H1 (cell line): Measurements from ENCODE around the gene TMTC4. TPM values are rescaled to one million over a fixed set of nuclear protein-coding genes. Genes with fewer than 3 reads are reported as not detected.

Experiments used
- CTCF ChIA-PET: fragments of 300-600 bp; sonication (Branson Sonifier 250); formaldehyde crosslinking; loops from one replicate; lab custom pipeline; 2021; ENCODE audit not compliant: partially characterized antibody; lab: Charles Lee
- POLR2A ChIA-PET: fragments of 300-600 bp; sonication (Branson Sonifier 250); formaldehyde crosslinking; loops from one replicate; lab custom pipeline; 2021; ENCODE audit warnings: inconsistent platforms; ENCODE audit not compliant: partially characterized antibody; lab: Charles Lee
- DNase-seq, 2 experiments: peaks; one replicate each; pipeline versions ENCODE4 v3.0.0 to v3.0.0-alpha.2; 2010 to 2022; ENCODE audit warnings: low spot score in 2 of 2, low read depth in 1 of 2, mixed read lengths in 1 of 2
- FAIRE-seq: peaks from 2 replicates; lab custom pipeline; 2011; peaks lifted over from hg19 to GRCh38; lab: Jason Lieb, UNC
- H2AFZ ChIP-seq: 2 replicates; pipeline ENCODE4 v1.8.1; 2012; ENCODE audit warnings: low read length, inconsistent platforms
- H2AK5ac ChIP-seq: 2 replicates; pipeline ENCODE4 v1.6.1; 2013; ENCODE audit warnings: low read depth, low read length
- H2BK120ac ChIP-seq: replicated peaks from 2 replicates; pipeline ENCODE3; 2013; ENCODE audit warnings: low read depth, low read length, inconsistent platforms
- H2BK12ac ChIP-seq: 2 replicates; pipeline ENCODE4 v1.6.1; 2013; ENCODE audit warnings: low read depth, low read length
- H2BK15ac ChIP-seq: 2 replicates; pipeline ENCODE4 v1.6.1; 2013; ENCODE audit warnings: low read length
- H2BK20ac ChIP-seq: 2 replicates; pipeline ENCODE4 v1.6.1; 2013; ENCODE audit warnings: low read length
- H2BK5ac ChIP-seq: 2 replicates; pipeline ENCODE4 v1.6.1; 2013; ENCODE audit warnings: low read depth, low read length
- H3K14ac ChIP-seq: 2 replicates; pipeline ENCODE4 v1.6.1; 2013; ENCODE audit warnings: inconsistent platforms; ENCODE audit not compliant: insufficient read length
- H3K18ac ChIP-seq: 2 replicates; pipeline ENCODE4 v1.6.1; 2013; ENCODE audit warnings: low read length; ENCODE audit errors: extremely low read depth
- H3K23ac ChIP-seq: 2 replicates; pipeline ENCODE4 v1.6.1; 2013; ENCODE audit warnings: inconsistent platforms; ENCODE audit not compliant: insufficient read length
- H3K23me2 ChIP-seq: 2 replicates; pipeline ENCODE4 v1.6.1; 2013; ENCODE audit warnings: low read depth, low read length
- H3K27ac ChIP-seq: 2 replicates; pipeline ENCODE4 v1.6.1; 2011; ENCODE audit warnings: low read depth, low read length, inconsistent platforms
- H3K27me3 ChIP-seq, 4 experiments: replicated peaks in 1 of 4; 1 replicate in 1 of 4; 2 replicates in 3 of 4; pipeline versions ENCODE4 v1.6.1 to v1.8.1; 2011 to 2013; ENCODE audit warnings: low read length in 3 of 4, mild to moderate bottlenecking in 3 of 4, inconsistent platforms in 2 of 4, mixed read lengths in 2 of 4, moderate library complexity in 1 of 4; ENCODE audit not compliant: control insufficient read depth in 3 of 4, insufficient read depth in 3 of 4; ENCODE audit errors: extremely low read depth in 1 of 4
- H3K36me3 ChIP-seq, 4 experiments: 2 replicates each; pipeline versions ENCODE4 v1.6.1 to v1.8.1; 2011 to 2013; ENCODE audit warnings: mild to moderate bottlenecking in 4 of 4, low read length in 3 of 4, moderate library complexity in 2 of 4, control low read depth in 1 of 4, inconsistent platforms in 1 of 4; ENCODE audit not compliant: insufficient read depth in 4 of 4, control insufficient read depth in 2 of 4
- H3K4ac ChIP-seq: replicated peaks from 2 replicates; pipeline ENCODE3; 2013; ENCODE audit warnings: low read length, low read depth, mixed read lengths, inconsistent platforms; ENCODE audit not compliant: insufficient read length
- H3K4me1 ChIP-seq, 4 experiments: replicated peaks in 1 of 4; 1 replicate in 1 of 4; 2 replicates in 3 of 4; pipeline versions ENCODE4 v1.6.1 to v1.8.1; 2011 to 2013; ENCODE audit warnings: low read length in 3 of 4, inconsistent platforms in 2 of 4, mixed read lengths in 1 of 4; ENCODE audit not compliant: insufficient read depth in 4 of 4, control insufficient read depth in 3 of 4
- H3K4me2 ChIP-seq, 2 experiments: 2 replicates each; pipeline versions ENCODE4 v1.6.1 to v1.8.1; 2011 to 2013; ENCODE audit warnings: low read depth in 2 of 2, low read length in 2 of 2, control low read depth in 1 of 2, inconsistent platforms in 1 of 2, mild to moderate bottlenecking in 1 of 2; ENCODE audit not compliant: insufficient read depth in 1 of 2
- H3K4me3 ChIP-seq, 4 experiments: fragments of 200-600, 300-600 bp in 1 of 4; sonication (generic), shearing (Covaris generic), sonication (Bioruptor Twin) in 1 of 4; 2 replicates each; pipeline versions ENCODE4 v1.5.1 to v1.8.1; 2011 to 2016; ENCODE audit warnings: low read length in 4 of 4, low read depth in 3 of 4, control low read depth in 2 of 4, inconsistent platforms in 2 of 4, mild to moderate bottlenecking in 2 of 4, mixed read lengths in 1 of 4, moderate library complexity in 1 of 4; ENCODE audit not compliant: insufficient read depth in 2 of 4; ENCODE audit errors: extremely low read depth in 1 of 4
- H3K56ac ChIP-seq: replicated peaks from 2 replicates; pipeline ENCODE3; 2013; ENCODE audit warnings: low read depth, mild to moderate bottlenecking, mixed read lengths, low read length, inconsistent platforms; ENCODE audit not compliant: insufficient read length
- H3K79me1 ChIP-seq: 2 replicates; pipeline ENCODE4 v1.6.1; 2013; ENCODE audit warnings: low read depth, low read length, control low read depth
- H3K79me2 ChIP-seq, 2 experiments: 2 replicates each; pipeline versions ENCODE4 v1.6.1 to v1.8.1; 2012 to 2013; ENCODE audit warnings: low read length in 2 of 2, mild to moderate bottlenecking in 2 of 2, inconsistent platforms in 1 of 2; ENCODE audit not compliant: insufficient read depth in 2 of 2, control insufficient read depth in 1 of 2
- H3K9ac ChIP-seq, 4 experiments: replicated peaks in 1 of 4; 1 replicate in 1 of 4; 2 replicates in 3 of 4; pipeline versions ENCODE4 v1.6.1 to v1.8.1; 2011 to 2013; ENCODE audit warnings: low read depth in 3 of 4, low read length in 3 of 4, control low read depth in 2 of 4, mild to moderate bottlenecking in 2 of 4, moderate library complexity in 2 of 4, inconsistent platforms in 1 of 4; ENCODE audit errors: extremely low read depth in 1 of 4
- H3K9me3 ChIP-seq, 2 experiments: 2 replicates each; pipeline versions ENCODE4 v1.6.1 to v1.8.1; 2012 to 2013; ENCODE audit warnings: mild to moderate bottlenecking in 2 of 2, moderate library complexity in 2 of 2, control low read depth in 1 of 2, inconsistent platforms in 1 of 2, low read depth in 1 of 2, low read length in 1 of 2, mixed read lengths in 1 of 2; ENCODE audit not compliant: insufficient read depth in 2 of 2
- H4K20me1 ChIP-seq, 2 experiments: replicated peaks in 1 of 2; 2 replicates each; pipeline versions ENCODE3 to v1.8.1; 2011 to 2013; ENCODE audit warnings: inconsistent platforms in 2 of 2, low read length in 2 of 2, mild to moderate bottlenecking in 1 of 2; ENCODE audit not compliant: insufficient read depth in 2 of 2, control insufficient read depth in 1 of 2
- H4K5ac ChIP-seq: 2 replicates; pipeline ENCODE4 v1.6.1; 2013; ENCODE audit warnings: low read length, low read depth, mixed read lengths, inconsistent platforms; ENCODE audit not compliant: insufficient read length
- H4K8ac ChIP-seq: 2 replicates; pipeline ENCODE4 v1.8.0; 2013; ENCODE audit warnings: mild to moderate bottlenecking, moderate library complexity, low read length, inconsistent platforms; ENCODE audit not compliant: insufficient read depth; ENCODE audit errors: extremely low read depth
- H4K91ac ChIP-seq: replicated peaks from 2 replicates; pipeline ENCODE3; 2013; ENCODE audit warnings: low read length, mixed read lengths, inconsistent platforms; ENCODE audit not compliant: insufficient read length
- BACH1 ChIP-seq: IDR thresholded peaks from 2 replicates; pipeline ENCODE4 v1.6.1; 2012; ENCODE audit warnings: low read length, improper control_type of control experiment
- CBX8 ChIP-seq: fragments of 300-800, 300-1000 bp; sonication (generic); IDR thresholded peaks from 2 replicates; pipeline ENCODE4 v1.7.1; 2016; ENCODE audit warnings: low read depth, low read length, borderline replicate concordance
- CREB1 ChIP-seq: IDR thresholded peaks from 2 replicates; pipeline ENCODE4 v1.6.1; 2012; ENCODE audit warnings: inconsistent platforms
- CTBP2 ChIP-seq: IDR thresholded peaks from 2 replicates; pipeline ENCODE4 v1.7.0; 2011; ENCODE audit warnings: borderline replicate concordance, mild to moderate bottlenecking, moderate library complexity, mixed read lengths, low read length; ENCODE audit not compliant: insufficient read depth, insufficient read length
- EGR1 ChIP-seq: IDR thresholded peaks from 2 replicates; pipeline ENCODE4 v1.6.1; 2011; ENCODE audit warnings: low read depth, low read length, borderline replicate concordance
- FOSL1 ChIP-seq: IDR thresholded peaks from 2 replicates; pipeline ENCODE4 v1.6.1; 2011; ENCODE audit warnings: mild to moderate bottlenecking, low read depth, low read length, moderate library complexity; ENCODE audit not compliant: insufficient read depth
- NRF1 ChIP-seq: IDR thresholded peaks from 2 replicates; pipeline ENCODE4 v1.6.1; 2011; ENCODE audit warnings: mild to moderate bottlenecking, low read depth, low read length, improper control_type of control experiment
- WGBS, 2 experiments: shearing (Covaris generic) in 1 of 2; methylation state at CpG; one replicate each; pipeline versions ENCODE4 v1.1.6 to v1.1.7; 2013 to 2015; ENCODE audit warnings: low lambda C conversion rate in 2 of 2, mixed read lengths in 2 of 2, inconsistent platforms in 1 of 2, low coverage in 1 of 2, missing lambda C conversion rate in 1 of 2; ENCODE audit not compliant: insufficient replicate concordance in 2 of 2, insufficient coverage in 1 of 2, insufficient read length in 1 of 2; ENCODE audit errors: extremely low coverage in 1 of 2, missing lambda C conversion rate in 1 of 2; 5-methylcytosine and 5-hydroxymethylcytosine counted together
- polyA plus RNA-seq, 7 experiments: library from polyadenylated mRNA; depleted of rRNA in 3 of 7; stranded (reverse) in 5 of 7; unstranded in 2 of 7; fragments of >200 nt in 5 of 7; fragments of 200-250 nt in 2 of 7; gene quantifications; 1 replicate in 5 of 7; 2 replicates in 1 of 7; 4 replicates in 1 of 7; pipeline versions ENCODE4 v1.2.1 to v1.2.3, GENCODE V29; 2011 to 2013; ENCODE audit warnings: missing spikeins in 2 of 7, mixed read lengths in 2 of 7
- total RNA-seq: library from RNA; stranded (reverse); fragmentation: NEBNext Ultra II Directional; extraction: Animal tissue kit (Norgen Biotek cat#: 25700); gene quantifications from 2 replicates; pipeline ENCODE4 v1.2.1, GENCODE V29; 2021
- TF ChIP-seq, protein P1 (sequence below): IDR thresholded peaks from 2 replicates; pipeline ENCODE4 v1.6.1; 2011; ENCODE audit warnings: low read depth, mild to moderate bottlenecking, low read length; ENCODE audit not compliant: insufficient read depth

The TMTC4 gene
- total and polyA plus RNA-seq, 2 of the 8 experiments (the other 6 are each of a cell fraction or from before 2014, with no cell fraction given), result 26.3 to 42.6 TPM

GRCh38 chr13:100602493-100603111, 72.0 kb downstream of the TMTC4 start:
- Histone ChIP-seq H2AK5ac (no peak overlapping the region), H4K5ac (no peak overlapping the region), H3K36me3 (no peaks in the 10 kb centered on the region), H4K8ac (no peak overlapping the region), H2BK120ac (no peak overlapping the region), H3K27me3 (no peaks in the 10 kb centered on the region), H3K4me1 (no peaks in the 10 kb centered on the region; a peak in 1 of 7 replicates), H3K79me2 (no peaks in the 10 kb centered on the region), H3K23me2 (no peaks in the 10 kb centered on the region), H3K4me3 (no peak overlapping the region), H3K4ac (no peak overlapping the region), H2BK12ac (no peak overlapping the region), H2BK15ac (no peak overlapping the region), H3K9me3 (no peaks in the 10 kb centered on the region), H3K79me1 (no peaks in the 10 kb centered on the region), H3K56ac (no peak overlapping the region), H3K23ac (no peak overlapping the region), H4K91ac (no peak overlapping the region), H3K18ac (no peak overlapping the region), H3K4me2 (no peak overlapping the region), H2BK5ac (no peak overlapping the region), H3K9ac (no peak overlapping the region), H2AFZ (no peak overlapping the region), H2BK20ac (no peak overlapping the region), H3K27ac (no peak overlapping the region), H4K20me1 (no peaks in the 10 kb centered on the region), H3K14ac (no peak overlapping the region)
- no peak for FAIRE-seq
- 92% methylated on average over 8 of the region's 8 CpGs; no CpG with 5 or more reads in 1 of the 2 experiments for WGBS, 2 experiments
- ChIA-PET POLR2A (interaction anchor here (0.9 kb wide), 1 partner anchor 23 kb away, joined by 3 read pairs; no protein-coding TSS in a partner anchor), CTCF (interaction anchor here (0.8 kb wide), 1 partner anchor 14 kb away, joined by 4 read pairs; the partner anchor contains the start of gene GGACT)
- no peak for DNase-seq
- TF ChIP-seq EGR1, result no peak
- TF ChIP-seq FOSL1, result no peak
- TF ChIP-seq CTBP2, result no peak
- TF ChIP-seq, protein P1, sequence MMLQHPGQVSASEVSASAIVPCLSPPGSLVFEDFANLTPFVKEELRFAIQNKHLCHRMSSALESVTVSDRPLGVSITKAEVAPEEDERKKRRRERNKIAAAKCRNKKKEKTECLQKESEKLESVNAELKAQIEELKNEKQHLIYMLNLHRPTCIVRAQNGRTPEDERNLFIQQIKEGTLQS, result no peak
- TF ChIP-seq CREB1, result no peak
- no peak for TF ChIP-seq NRF1
- no peak for TF ChIP-seq BACH1
- no peak for TF ChIP-seq CBX8
